CD8-positive, alpha-beta memory T cell (primary cell): ENCODE results near the gene CREBBP. TPM values are rescaled to one million over a fixed set of nuclear protein-coding genes. Genes with fewer than 3 reads are reported as not detected.
A peak's percentile ranks its signal among the peaks of the same experiment; 100 is the strongest.

Source experiments
- CTCF ChIA-PET: fragments of 350-600 bp; sonication (Branson Sonifier 250); formaldehyde crosslinking; loops from one replicate; lab custom pipeline; 2021; ENCODE audit warnings: antibody characterized with exemption; lab: Charles Lee
- POLR2A ChIA-PET: fragments of 350-600 bp; sonication (Branson Sonifier 250); formaldehyde crosslinking; loops from one replicate; lab custom pipeline; 2021; ENCODE audit warnings: antibody characterized with exemption; lab: Charles Lee
- DNase-seq, 5 donors: peaks; one replicate each; pipeline versions ENCODE4 v3.0.0 to v3.0.0-alpha.2; 2020 to 2022; ENCODE audit warnings: mixed read lengths in 1 of 5
- H3K27ac ChIP-seq: one replicate; pipeline ENCODE4 v1.7.0; 2013; ENCODE audit warnings: low read depth, mild to moderate bottlenecking, low read length, moderate library complexity
- H3K27me3 ChIP-seq: 2 replicates; pipeline ENCODE4 v1.7.0; 2013; ENCODE audit warnings: low read length, mild to moderate bottlenecking; ENCODE audit not compliant: insufficient read depth, poor library complexity, severe bottlenecking
- H3K36me3 ChIP-seq: 2 replicates; pipeline ENCODE4 v1.7.0; 2013; ENCODE audit warnings: mild to moderate bottlenecking, low read length, moderate library complexity; ENCODE audit not compliant: insufficient read depth
- H3K4me1 ChIP-seq: 2 replicates; pipeline ENCODE4 v1.7.0; 2013; ENCODE audit warnings: mild to moderate bottlenecking, low read length, moderate library complexity; ENCODE audit not compliant: insufficient read depth
- H3K4me3 ChIP-seq: 2 replicates; pipeline ENCODE4 v1.7.0; 2013; ENCODE audit warnings: mild to moderate bottlenecking, low read length
- H3K9me3 ChIP-seq: 2 replicates; pipeline ENCODE4 v1.7.0; 2013; ENCODE audit warnings: mild to moderate bottlenecking, low read length
- H3K27ac Mint-ChIP-seq, 8 donors: one replicate each; pipeline ENCODE4 v1.8.0; 2020 to 2021; ENCODE audit warnings: mixed read lengths in 8 of 8, mild to moderate bottlenecking in 6 of 8, inconsistent platforms in 3 of 8, moderate library complexity in 3 of 8
- H3K27me3 Mint-ChIP-seq, 2 donors: one replicate each; pipeline ENCODE4 v1.8.0; 2020 to 2021; ENCODE audit warnings: mixed read lengths in 2 of 2, mild to moderate bottlenecking in 1 of 2, moderate library complexity in 1 of 2
- H3K36me3 Mint-ChIP-seq, 3 donors: one replicate each; pipeline ENCODE4 v1.8.0; 2020 to 2021; ENCODE audit warnings: mixed read lengths in 3 of 3, inconsistent platforms in 1 of 3, mild to moderate bottlenecking in 1 of 3
- H3K4me1 Mint-ChIP-seq, 3 donors: one replicate each; pipeline ENCODE4 v1.8.0; 2020 to 2021; ENCODE audit warnings: mixed read lengths in 3 of 3, inconsistent platforms in 1 of 3, mild to moderate bottlenecking in 1 of 3
- H3K4me3 Mint-ChIP-seq, 7 donors: one replicate each; pipeline ENCODE4 v1.8.0; 2020 to 2021; ENCODE audit warnings: mixed read lengths in 7 of 7, mild to moderate bottlenecking in 6 of 7, moderate library complexity in 4 of 7, inconsistent platforms in 2 of 7
- H3K9me3 Mint-ChIP-seq, 5 donors: one replicate each; pipeline ENCODE4 v1.8.0; 2020 to 2022; ENCODE audit warnings: mixed read lengths in 5 of 5, mild to moderate bottlenecking in 3 of 5, moderate library complexity in 2 of 5, inconsistent platforms in 1 of 5
- polyA plus RNA-seq: library from polyadenylated mRNA; unstranded; fragments of 300-500 nt; fragmentation: Illumina TruSeq; gene quantifications from one replicate; pipeline ENCODE4 v1.2.3, GENCODE V29; 2021
- total RNA-seq, 2 experiments: library from RNA; stranded (reverse); gene quantifications; one replicate each; pipeline ENCODE4 v1.2.3, GENCODE V29; 2021

The CREBBP gene
- total and polyA plus RNA-seq, 3 experiments from 2014 or later = 15.5 to 51.1 (median 48.8) TPM

GRCh38 chr16:3751878-3752277, 128.6 kb downstream of the CREBBP start:
- Histone ChIP-seq H3K36me3 (peaks cover 30% of the 10 kb centered on the region), H3K27ac (no peak overlapping the region), H3K4me3 (no peak overlapping the region), H3K27me3 (no peaks in the 10 kb centered on the region), H3K9me3 (no peaks in the 10 kb centered on the region), H3K4me1 (no peaks in the 10 kb centered on the region)
- Mint-ChIP-seq H3K27me3 (no peaks in the 10 kb centered on the region), H3K4me1 (peaks cover 18 to 34% (median 29%) of the 10 kb centered on the region in 3 donors), H3K4me3 (no peak overlapping the region), H3K36me3 (peaks cover 10 to 83% (median 25%) of the 10 kb centered on the region in 3 donors), H3K27ac (peak overlapping the region in 1 of 8 donors; percentile 66), H3K9me3 (no peaks in the 10 kb centered on the region)
- POLR2A ChIA-PET = interaction anchor here (0.7 kb wide), 1 partner anchor 67 kb away, joined by 4 read pairs; no protein-coding TSS in a partner anchor
- no peak for DNase-seq
- CTCF ChIA-PET = no interaction called here

GRCh38 chr16:3748307-3748706, 132.2 kb downstream of the CREBBP start:
- ChIA-PET CTCF (no interaction called here), POLR2A (no interaction called here)
- no peaks in the 10 kb centered on the region for H3K9me3 Mint-ChIP-seq
- H3K27ac Mint-ChIP-seq = peak overlapping the region in 2 of 8 donors; percentile 37 to 73
- H3K36me3 Mint-ChIP-seq = peaks cover 10 to 88% (median 16%) of the 10 kb centered on the region in 3 donors
- Histone ChIP-seq H3K27me3 (no peaks in the 10 kb centered on the region), H3K27ac (no peak overlapping the region), H3K4me1 (no peaks in the 10 kb centered on the region), H3K36me3 (peaks cover 41% of the 10 kb centered on the region), H3K4me3 (no peak overlapping the region), H3K9me3 (no peaks in the 10 kb centered on the region)
- H3K27me3 Mint-ChIP-seq = no peaks in the 10 kb centered on the region
- DNase-seq = no peak
- H3K4me1 Mint-ChIP-seq = peaks cover 18 to 27% (median 26%) of the 10 kb centered on the region in 3 donors
- H3K4me3 Mint-ChIP-seq = no peak overlapping the region

GRCh38 chr16:3745751-3746355, 134.7 kb downstream of the CREBBP start:
- ChIA-PET CTCF (no interaction called here), POLR2A (no interaction called here)
- H3K4me1 ChIP-seq = no peaks in the 10 kb centered on the region
- Mint-ChIP-seq H3K36me3 (peaks cover 16 to 89% (median 18%) of the 10 kb centered on the region in 3 donors), H3K9me3 (no peaks in the 10 kb centered on the region), H3K27ac (peak overlapping the region in 1 of 8 donors; percentile 36), H3K4me1 (peaks cover 14 to 16% (median 15%) of the 10 kb centered on the region in 3 donors), H3K27me3 (no peaks in the 10 kb centered on the region), H3K4me3 (no peak overlapping the region)
- H3K27ac ChIP-seq = no peak overlapping the region
- no peaks in the 10 kb centered on the region for H3K9me3 ChIP-seq
- H3K4me3 ChIP-seq = no peak overlapping the region
- H3K27me3 ChIP-seq = no peaks in the 10 kb centered on the region
- no peak for DNase-seq
- peaks cover 49% of the 10 kb centered on the region for H3K36me3 ChIP-seq

GRCh38 chr16:3744018-3744417, 136.5 kb downstream of the CREBBP start:
- H3K4me1 ChIP-seq = no peaks in the 10 kb centered on the region
- no peak for DNase-seq
- no peak overlapping the region for H3K27ac ChIP-seq
- Mint-ChIP-seq H3K27me3 (no peaks in the 10 kb centered on the region), H3K4me1 (peaks cover 0 to 2% (median under 1%) of the 10 kb centered on the region in 3 donors), H3K4me3 (no peak overlapping the region), H3K36me3 (peaks cover 12 to 91% (median 19%) of the 10 kb centered on the region in 3 donors), H3K9me3 (no peaks in the 10 kb centered on the region), H3K27ac (no peak overlapping the region)
- ChIA-PET CTCF (interaction anchor here (0.6 kb wide), 1 partner anchor 161 kb away, joined by 3 read pairs; no protein-coding TSS in a partner anchor), POLR2A (no interaction called here)
- H3K36me3 ChIP-seq = peaks cover 58% of the 10 kb centered on the region
- H3K4me3 ChIP-seq = no peak overlapping the region
- H3K9me3 ChIP-seq = no peaks in the 10 kb centered on the region
- no peaks in the 10 kb centered on the region for H3K27me3 ChIP-seq

GRCh38 chr16:3740934-3741333, 139.6 kb downstream of the CREBBP start:
- ChIA-PET POLR2A (interaction anchor here (0.6 kb wide), 1 partner anchor 103 kb away, joined by 3 read pairs; no protein-coding TSS in a partner anchor), CTCF (no interaction called here)
- Histone ChIP-seq H3K4me1 (no peaks in the 10 kb centered on the region), H3K4me3 (no peak overlapping the region), H3K27ac (no peak overlapping the region), H3K9me3 (no peaks in the 10 kb centered on the region), H3K27me3 (no peaks in the 10 kb centered on the region), H3K36me3 (peaks cover 61% of the 10 kb centered on the region)
- H3K27me3 Mint-ChIP-seq = no peaks in the 10 kb centered on the region
- DNase-seq = no peak
- H3K4me3 Mint-ChIP-seq = no peak overlapping the region
- peaks cover 0 to 4% (median 0%) of the 10 kb centered on the region in 3 donors for H3K4me1 Mint-ChIP-seq
- H3K36me3 Mint-ChIP-seq = peaks cover 18 to 96% (median 25%) of the 10 kb centered on the region in 3 donors
- no peaks in the 10 kb centered on the region for H3K9me3 Mint-ChIP-seq
- H3K27ac Mint-ChIP-seq = peak overlapping the region in 1 of 8 donors; percentile 46

- Histone ChIP-seq H3K27ac (no peak overlapping the region), H3K27me3 (no peaks in the 10 kb centered on the region), H3K36me3 (peaks cover 61% of the 10 kb centered on the region), H3K9me3 (no peaks in the 10 kb centered on the region), H3K4me3 (no peak overlapping the region), H3K4me1 (no peaks in the 10 kb centered on the region)
- no peak for DNase-seq
- POLR2A ChIA-PET = no interaction called here
- Mint-ChIP-seq H3K36me3 (peaks cover 21 to 95% (median 24%) of the 10 kb centered on the region in 3 donors), H3K9me3 (no peaks in the 10 kb centered on the region), H3K4me1 (peaks cover 0 to 2% (median 0%) of the 10 kb centered on the region in 3 donors), H3K27ac (no peak overlapping the region), H3K27me3 (no peaks in the 10 kb centered on the region), H3K4me3 (no peak overlapping the region)
- CTCF ChIA-PET = no interaction called here
Measured at GRCh38 chr16:3740186-3740585, 140.3 kb downstream of the CREBBP start.

- H3K36me3 ChIP-seq = peaks cover 63% of the 10 kb centered on the region
- POLR2A ChIA-PET = no interaction called here
- no peak overlapping the region for H3K27ac ChIP-seq
- Mint-ChIP-seq H3K27ac (peak overlapping the region in 1 of 8 donors; percentile 80), H3K9me3 (no peaks in the 10 kb centered on the region), H3K4me3 (no peak overlapping the region), H3K27me3 (peaks cover 0 to 3% of the 10 kb centered on the region in 2 donors), H3K36me3 (peaks cover 21 to 95% (median 25%) of the 10 kb centered on the region in 3 donors), H3K4me1 (peaks cover 0 to 2% (median 0%) of the 10 kb centered on the region in 3 donors)
- no peaks in the 10 kb centered on the region for H3K4me1 ChIP-seq
- no peak for DNase-seq
- no peaks in the 10 kb centered on the region for H3K9me3 ChIP-seq
- H3K4me3 ChIP-seq = no peak overlapping the region
- H3K27me3 ChIP-seq = no peaks in the 10 kb centered on the region
- CTCF ChIA-PET = no interaction called here
Measured at GRCh38 chr16:3739636-3740035, 140.9 kb downstream of the CREBBP start.

- peaks cover 21 to 93% (median 27%) of the 10 kb centered on the region in 3 donors for H3K36me3 Mint-ChIP-seq
- H3K4me3 Mint-ChIP-seq = no peak overlapping the region
- H3K4me1 Mint-ChIP-seq = peaks cover 0 to 3% (median 0%) of the 10 kb centered on the region in 3 donors
- peaks cover 57% of the 10 kb centered on the region for H3K36me3 ChIP-seq
- no peak for DNase-seq
- no peaks in the 10 kb centered on the region for H3K27me3 ChIP-seq
- no peaks in the 10 kb centered on the region for H3K4me1 ChIP-seq
- POLR2A ChIA-PET = interaction anchor here (0.6 kb wide), 1 partner anchor 11 kb away, joined by 4 read pairs; no protein-coding TSS in a partner anchor
- H3K9me3 Mint-ChIP-seq = no peaks in the 10 kb centered on the region
- H3K27ac Mint-ChIP-seq = no peak overlapping the region
- no peaks in the 10 kb centered on the region for H3K9me3 ChIP-seq
- peaks cover 0 to 3% of the 10 kb centered on the region in 2 donors for H3K27me3 Mint-ChIP-seq
- CTCF ChIA-PET = no interaction called here
- no peak overlapping the region for H3K27ac ChIP-seq
- no peak overlapping the region for H3K4me3 ChIP-seq
Measured at GRCh38 chr16:3738541-3738940, 142.0 kb downstream of the CREBBP start.
